GM19463 (cell line): Measurements from ENCODE around the gene THEM5.

Experiments used
- ATAC-seq: cut with Tn5 transposase; IDR thresholded peaks from one replicate; pipeline ENCODE4 v1.9.1; 2021; ENCODE audit warnings: mild to moderate bottlenecking, moderate library complexity; ENCODE audit not compliant: unreplicated experiment

THEM5 gene

DNA sequence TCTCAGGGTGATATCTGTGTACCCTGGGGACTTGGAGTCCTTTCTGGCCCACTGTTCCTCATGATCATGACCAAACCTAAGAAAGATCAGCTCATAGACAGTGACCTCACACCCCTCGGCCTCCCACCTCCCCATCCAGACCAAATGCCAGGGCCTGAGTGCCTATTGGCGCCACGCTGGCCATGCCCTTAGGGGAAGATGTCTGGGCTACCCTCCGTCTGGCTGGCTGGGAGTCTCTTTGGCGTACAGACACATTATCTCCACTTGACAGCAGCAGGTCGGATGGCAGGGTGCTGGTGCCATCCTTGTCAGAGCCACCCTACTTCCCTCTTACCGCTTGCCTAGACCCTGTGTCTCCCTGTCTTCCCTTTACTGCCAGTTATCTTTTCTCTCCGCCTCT, 30.3 kb downstream of the THEM5 start:
- no peak for ATAC-seq

DNA sequence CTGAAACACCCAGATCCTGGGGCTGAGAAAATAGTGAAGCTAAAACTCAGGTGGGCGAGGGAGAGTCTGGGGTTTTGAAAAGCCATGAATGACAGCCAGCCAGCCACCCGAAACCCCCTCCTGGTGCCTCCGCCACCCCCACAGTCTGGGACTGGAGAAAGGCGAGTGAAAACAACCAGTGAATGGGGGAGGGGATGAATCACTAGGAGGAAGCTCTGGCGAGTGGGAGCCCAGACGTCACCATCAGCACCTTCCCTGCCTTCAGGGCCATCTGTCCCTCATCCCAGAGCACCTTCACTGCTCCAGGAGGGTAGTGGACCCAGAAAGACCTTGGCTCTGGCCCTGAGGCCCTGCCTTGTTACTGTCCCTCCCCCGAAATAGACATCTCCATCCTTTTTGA, 31.1 kb downstream of the THEM5 start:
- no peak for ATAC-seq

DNA sequence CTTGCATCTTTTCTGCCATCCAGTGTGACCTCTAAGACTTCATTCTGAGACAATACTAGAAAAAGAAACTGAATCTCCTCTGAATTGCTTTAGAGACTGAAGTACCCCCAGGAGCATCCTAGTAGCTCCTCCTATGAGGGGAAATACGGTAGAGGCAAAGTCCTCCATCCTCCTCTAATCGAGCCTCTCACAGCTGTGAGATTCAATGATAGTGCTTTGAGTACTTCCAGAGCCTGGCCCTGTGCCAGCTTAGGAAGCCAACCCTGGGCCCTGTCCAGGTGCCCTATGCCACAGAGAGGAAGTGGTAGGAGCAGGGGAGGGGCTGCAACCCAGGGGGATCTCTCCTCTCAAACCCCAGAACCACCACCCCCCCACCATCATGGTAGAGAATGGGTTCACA, 32.6 kb downstream of the THEM5 start:
- ATAC-seq: no peak

DNA sequence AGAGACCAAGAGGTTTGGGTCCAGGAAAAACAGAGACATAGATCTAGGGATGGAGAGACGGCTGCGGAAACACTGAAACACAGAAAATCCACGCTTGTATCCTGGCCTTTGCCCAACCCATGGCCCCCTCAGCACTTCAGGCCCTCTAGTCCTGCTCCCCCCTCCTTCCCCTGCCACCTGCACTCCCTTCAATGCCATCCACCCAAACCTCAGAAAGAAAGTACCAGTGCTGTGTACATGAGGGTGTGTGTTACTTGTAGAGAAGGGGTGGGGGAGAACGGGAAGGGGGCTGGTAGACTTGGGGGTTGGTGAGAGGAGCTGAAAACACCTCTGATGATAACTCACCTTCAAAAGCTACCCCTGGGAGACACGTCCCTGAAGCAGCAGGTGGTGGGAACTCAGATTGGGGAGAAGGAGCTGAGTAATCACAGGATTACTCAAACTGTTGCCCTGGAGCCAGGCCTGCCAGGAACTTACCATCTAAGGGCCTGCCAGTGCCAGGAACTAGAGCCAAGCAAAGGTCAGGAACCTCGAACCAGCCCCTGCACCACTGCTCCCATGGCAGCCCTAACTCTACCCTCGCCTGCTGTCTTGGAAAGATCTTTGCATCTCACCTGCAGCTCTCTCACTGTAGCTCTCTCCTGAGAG, 33.4 kb downstream of the THEM5 start:
- no peak for ATAC-seq

DNA sequence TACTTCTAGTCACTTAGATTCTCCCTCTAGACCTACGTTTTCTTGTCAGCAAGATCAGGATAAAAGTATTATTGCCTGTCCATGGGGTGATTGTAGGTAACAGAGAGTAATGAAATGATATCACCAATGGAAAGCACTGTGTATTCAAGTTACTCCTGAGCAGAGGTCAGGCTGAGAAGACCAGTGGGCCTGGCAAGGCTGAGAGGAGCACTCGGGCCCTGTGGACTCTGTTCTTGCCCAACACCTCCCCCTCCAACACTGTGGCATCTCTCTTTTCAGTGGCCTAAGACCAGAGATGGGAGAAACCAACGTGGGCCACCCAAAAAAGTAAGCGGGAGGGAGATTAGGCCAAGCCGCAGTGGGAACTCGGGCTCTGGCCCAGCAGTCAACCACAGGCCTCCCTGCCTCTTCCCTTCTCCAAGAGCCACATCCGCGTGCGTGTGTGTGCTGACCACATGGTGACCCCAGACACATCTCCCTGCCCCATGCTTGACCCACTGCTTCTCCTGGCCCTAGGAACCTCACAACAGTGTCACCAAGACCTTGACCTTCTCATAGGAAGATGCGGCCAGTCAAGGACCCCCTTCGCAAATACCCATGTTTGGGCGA, 34.2 kb downstream of the THEM5 start:
- ATAC-seq: no peak

DNA sequence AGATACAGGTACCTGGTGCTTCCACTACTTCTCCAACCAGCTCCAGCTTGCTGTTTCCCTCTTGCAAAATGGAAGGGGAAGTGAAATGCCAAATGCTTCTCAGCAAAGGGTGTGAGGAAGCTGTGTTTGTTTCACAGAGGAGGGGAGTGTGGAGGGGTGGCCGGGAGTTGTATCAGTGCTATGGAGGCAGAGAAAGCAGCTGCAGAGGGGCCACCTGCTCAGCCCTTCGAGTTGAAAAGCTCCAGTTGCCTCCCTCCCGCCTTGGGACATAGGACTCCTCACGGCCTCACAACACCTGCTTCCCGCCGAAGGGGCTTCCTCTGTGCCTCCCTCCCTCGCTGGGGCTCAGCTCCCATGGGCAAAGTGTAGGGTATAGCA, 36.2 kb downstream of the THEM5 start:
- no peak for ATAC-seq

GRCh38 chr1:151816548-151817352, 36.8 kb downstream of the THEM5 start:
- no peak for ATAC-seq

GRCh38 chr1:151815716-151816327, 37.7 kb downstream of the THEM5 start:
- ATAC-seq: no peak

DNA sequence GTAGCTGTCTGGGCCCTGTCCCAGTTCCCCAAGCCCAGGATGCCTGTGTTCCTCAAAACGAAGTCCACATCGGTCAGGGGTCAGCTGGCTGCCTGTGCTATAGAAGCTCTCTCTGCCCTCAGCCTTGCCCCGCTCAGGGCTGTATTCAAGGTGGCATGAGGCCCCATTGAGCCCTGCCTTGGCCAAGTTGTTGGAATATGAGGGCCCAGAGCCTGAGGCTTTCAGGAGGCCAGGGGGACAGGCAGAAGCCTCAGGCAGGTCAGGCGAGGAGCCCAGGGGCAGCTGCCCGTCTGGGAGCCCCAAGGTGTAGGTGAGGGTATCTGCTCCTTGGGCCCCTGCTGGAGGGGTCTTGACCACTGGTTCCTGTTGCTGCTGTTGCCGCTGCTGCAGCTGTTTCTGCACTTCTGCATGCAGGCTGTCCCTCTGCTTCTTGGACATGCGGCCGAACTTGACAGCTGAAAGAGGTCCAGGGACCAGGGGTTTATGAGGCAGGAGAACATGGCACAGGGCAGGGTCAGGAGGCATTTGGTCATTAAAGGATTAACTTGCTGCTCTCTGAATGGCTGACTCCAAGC, 38.5 kb downstream of the THEM5 start:
- no peak for ATAC-seq

DNA sequence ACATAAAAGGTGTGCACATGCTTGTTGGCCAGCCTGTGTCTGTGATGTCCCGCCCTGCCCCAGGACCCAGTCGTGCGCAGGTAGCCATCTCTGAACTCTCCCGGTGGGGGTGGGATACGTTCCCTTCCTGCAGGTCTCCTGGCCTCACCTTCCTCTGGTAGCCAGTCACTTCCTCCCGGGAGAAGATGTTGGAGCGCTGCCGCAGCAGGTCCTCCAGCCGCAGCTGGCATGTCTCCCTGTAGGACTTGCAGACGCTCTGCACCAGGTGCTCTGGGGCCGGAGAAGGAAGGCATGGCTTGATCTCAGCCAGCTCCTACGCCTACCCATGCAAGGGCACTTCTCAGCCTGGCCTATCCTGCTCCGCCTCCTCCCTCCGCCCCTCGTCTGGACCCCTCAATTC, 39.1 kb downstream of the THEM5 start:
- no peak for ATAC-seq

DNA sequence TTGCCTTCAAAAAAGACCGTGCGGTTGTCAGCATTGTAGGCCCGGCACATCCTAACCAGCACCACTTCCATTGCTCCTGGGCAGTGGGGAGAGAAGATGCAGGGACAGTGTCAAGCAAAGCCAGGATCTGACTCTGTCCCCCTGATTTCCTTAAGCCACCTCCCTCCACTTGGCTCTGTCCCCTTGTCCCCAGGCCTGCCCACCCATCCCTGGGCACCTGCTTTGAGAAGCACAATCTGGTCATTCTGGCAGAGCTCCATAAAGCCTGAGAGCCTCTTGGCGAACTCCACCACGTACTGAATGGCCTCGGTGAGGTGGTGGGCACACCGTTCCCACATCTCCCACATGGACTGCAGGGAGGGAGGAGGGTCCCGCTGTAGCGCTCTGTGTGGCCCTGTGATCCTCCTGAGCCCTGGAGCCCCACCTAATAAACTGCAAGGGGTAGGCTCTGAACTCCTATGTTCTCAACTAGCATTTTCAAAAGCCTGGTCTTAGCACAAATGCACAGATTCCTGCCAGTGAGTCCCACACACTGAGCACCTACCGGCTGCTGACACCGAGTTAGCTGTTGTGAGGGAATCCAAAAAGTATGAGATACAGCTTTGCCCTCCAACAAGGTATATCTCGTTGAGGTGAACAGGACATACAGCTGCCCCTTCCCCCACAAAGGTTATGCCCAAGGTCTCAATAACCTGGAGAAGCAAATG, 40.1 kb downstream of the THEM5 start:
- no peak for ATAC-seq

- ATAC-seq: no peak
These were observed 42.3 kb downstream of the THEM5 start for GRCh38 chr1:151811181-151811580.

GRCh38 chr1:151809985-151810556, 43.4 kb downstream of the THEM5 start:
- no peak for ATAC-seq

- ATAC-seq: no peak
These were observed 44.1 kb downstream of the THEM5 start for GRCh38 chr1:151809290-151809984.

GRCh38 chr1:151807766-151808165, 45.7 kb downstream of the THEM5 start:
- no peak for ATAC-seq

DNA sequence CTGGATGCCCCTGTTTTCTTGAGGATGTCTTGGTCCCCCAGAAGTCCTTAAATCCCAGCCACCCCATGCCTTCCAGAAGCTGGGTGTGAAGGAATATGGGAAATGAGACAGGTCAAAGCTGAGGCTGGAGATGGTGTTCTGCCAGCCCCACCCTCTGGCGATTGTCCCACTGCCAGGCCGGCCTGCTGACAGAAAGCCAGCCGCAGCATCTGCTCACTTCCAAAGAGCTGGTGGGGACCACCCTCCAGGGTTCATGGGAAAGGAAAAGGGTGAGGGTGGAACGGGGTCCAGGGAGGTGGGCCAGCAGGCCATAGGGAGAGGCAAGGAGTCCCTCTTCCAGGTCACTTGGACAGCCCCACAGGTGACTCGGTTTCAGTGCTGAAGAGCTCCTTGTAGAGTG, 46.4 kb downstream of the THEM5 start:
- no peak for ATAC-seq

- ATAC-seq: no peak
These were observed 47.3 kb downstream of the THEM5 start for GRCh38 chr1:151806170-151806569.

DNA sequence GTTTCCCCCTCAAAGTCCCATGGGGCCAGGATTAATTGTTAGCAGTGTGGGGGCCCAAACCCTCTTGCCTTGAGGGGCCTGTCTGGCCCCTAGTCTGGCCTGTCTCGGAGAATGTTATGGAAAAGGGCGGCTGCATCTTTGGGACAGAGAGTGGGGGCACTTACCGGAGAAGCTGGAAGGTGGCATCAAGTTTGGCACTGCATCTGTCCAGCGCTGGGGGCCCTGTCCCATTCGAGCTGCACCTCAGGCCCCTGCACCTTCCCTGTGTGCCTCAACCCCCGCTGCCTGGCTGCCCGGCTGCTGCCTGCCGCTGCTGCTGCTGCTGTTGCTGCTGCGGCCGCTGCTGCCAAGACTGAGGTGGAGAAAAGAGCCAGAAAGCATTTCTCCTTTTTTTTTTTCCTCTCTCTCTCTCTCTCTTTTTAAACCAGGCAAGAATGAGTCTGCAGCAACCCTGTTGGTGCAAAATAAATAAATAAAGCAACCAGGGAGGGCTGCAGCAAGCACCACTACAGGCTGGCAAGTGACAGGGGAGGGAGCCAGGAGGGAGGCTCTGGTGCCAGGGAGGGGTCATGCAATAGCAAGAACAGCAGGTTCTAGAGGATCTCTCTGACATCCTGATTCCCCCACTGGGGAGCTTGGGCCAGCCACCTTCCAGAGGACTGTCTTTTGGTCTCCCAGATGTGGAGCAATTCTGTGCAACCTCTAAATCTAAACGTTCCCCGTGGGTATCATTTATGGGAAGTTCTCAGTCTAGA, 48.3 kb downstream of the THEM5 start, which contains the start of gene LINGO4:
Gene LINGO4 (minus strand): TSS at position 354 of the 755 bp plus-strand sequence. CDS start 2,715 bp downstream, outside the sequence.
- no peak for ATAC-seq

- ATAC-seq: no peak
These were observed 49.6 kb downstream of the THEM5 start for GRCh38 chr1:151803915-151804314.
